Right ventricle myocardium superior (tissue), 1 donor: ENCODE results near the gene KREMEN1. TPM values are rescaled to one million over a fixed set of nuclear protein-coding genes. Genes with fewer than 3 reads are reported as not detected.

Source experiments
- ATAC-seq: fragments of 200-7000 bp; cut with Tn5 transposase; one replicate; pipeline ENCODE4 v1.9.1; 2020; ENCODE audit warnings: mild to moderate bottlenecking; ENCODE audit not compliant: poor library complexity
- DNase-seq: peaks from one replicate; pipeline ENCODE4 v3.0.0-alpha.2; 2020
- intact Hi-C: fragments of 100-400 bp; cut with DNase I; formaldehyde crosslinking; loops from one replicate; pipeline ENCODE4 v1.11.2; 2022
- total RNA-seq: library from RNA; stranded (reverse); fragmentation: NEBNext Ultra II Directional; extraction: Animal tissue kit (Norgen Biotek cat#: 25700); gene quantifications from one replicate; pipeline ENCODE4 v1.2.1, GENCODE V29; 2021
- donor health status: DM: no; HTN: yes; CAD: no; lungs with severe emphysema.

KREMEN1 gene
- total RNA-seq, 1 donor from 2014 or later = 49.9 TPM

DNA sequence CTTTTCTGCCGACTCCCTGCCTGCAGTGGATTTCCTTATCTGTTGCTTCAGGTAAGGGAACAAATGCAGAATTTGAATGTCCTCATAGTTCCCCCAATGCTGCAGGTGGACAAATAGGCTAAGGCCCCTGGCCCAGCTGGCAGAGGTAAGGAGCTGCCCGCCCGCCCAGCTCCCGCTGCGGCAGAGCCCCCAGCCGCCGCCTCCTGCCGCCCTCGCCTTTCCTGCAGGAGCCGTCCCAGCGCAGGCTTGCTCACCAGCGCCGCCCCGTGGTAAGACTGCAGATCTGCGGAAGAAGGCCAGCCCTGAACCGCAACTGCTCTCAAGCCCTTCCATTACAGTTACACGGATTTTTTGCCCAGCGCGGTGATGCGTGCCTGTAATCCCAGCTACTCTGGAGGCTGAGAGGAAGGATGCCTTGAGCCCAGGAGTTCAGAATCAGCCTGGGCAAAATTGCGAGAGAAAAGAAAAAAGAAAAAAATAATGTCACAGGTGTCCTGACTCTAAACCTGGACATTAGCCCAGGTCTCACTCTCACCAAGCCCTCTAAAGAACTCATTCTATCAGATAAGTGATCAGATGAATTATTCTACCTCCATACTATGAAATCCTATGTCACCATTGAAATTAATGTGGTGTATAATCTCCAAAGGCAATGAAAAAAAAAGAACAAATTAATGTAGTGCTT is 81.7 kb downstream of the KREMEN1 start:
- intact Hi-C loops = loop anchor here (10.0 kb wide), 1 partner anchor 80 kb away; the partner anchor contains the start of gene KREMEN1
- DNase-seq = peak; percentile 85
- ATAC-seq = peak; percentile 83

DNA sequence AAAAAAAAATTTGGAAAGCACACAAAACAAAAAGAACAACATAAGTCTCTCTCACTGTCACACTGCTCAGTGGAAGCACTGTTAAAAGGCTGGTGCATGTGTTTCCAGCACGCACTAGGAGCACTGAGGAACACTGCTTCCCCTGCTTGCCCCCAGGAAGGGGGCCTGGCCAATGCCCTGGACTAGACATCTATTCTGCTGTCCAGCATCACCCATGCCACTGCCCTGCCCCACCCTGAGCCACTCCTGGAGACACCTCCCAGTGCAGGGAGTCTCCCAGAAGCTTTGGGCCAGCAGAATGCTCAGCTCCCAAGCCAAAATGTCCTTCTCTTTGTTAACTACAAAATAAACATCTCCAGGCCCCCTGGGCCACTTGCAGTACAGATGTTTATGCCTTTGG is 83.1 kb downstream of the KREMEN1 start:
- no peak for ATAC-seq
- no peak for DNase-seq
- intact Hi-C loops = loop anchor here (10.0 kb wide), 1 partner anchor 81 kb away; the partner anchor contains the start of gene KREMEN1

DNA sequence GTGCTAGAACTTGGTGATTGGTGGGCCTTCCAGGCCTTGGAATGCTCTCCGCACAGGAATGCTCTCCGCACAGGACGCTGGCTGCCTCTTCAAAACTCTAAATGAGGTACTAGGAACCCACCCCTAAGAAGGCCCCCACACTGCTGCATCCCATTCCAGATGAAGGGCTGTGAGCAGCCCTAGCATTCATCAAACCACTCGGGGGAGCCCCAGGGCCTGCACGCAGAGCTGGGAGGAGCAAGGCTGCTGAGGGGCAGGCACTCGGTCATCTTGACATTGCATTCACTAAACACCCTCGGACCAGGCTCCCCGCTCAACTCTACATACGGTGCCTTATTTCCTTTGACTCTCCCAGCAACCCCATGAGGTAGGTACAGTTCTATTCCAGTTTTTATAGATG is 83.7 kb downstream of the KREMEN1 start:
- intact Hi-C loops = loop anchor here (10.0 kb wide), 1 partner anchor 82 kb away; the partner anchor contains the start of gene KREMEN1
- DNase-seq (no peak), ATAC-seq (no peak)

GRCh38 chr22:29157759-29158535 is 85.1 kb downstream of the KREMEN1 start:
- intact Hi-C loops = loop anchor here (10.0 kb wide), 1 partner anchor 83 kb away; the partner anchor contains the start of gene KREMEN1
- DNase-seq (no peak), ATAC-seq (no peak)

DNA sequence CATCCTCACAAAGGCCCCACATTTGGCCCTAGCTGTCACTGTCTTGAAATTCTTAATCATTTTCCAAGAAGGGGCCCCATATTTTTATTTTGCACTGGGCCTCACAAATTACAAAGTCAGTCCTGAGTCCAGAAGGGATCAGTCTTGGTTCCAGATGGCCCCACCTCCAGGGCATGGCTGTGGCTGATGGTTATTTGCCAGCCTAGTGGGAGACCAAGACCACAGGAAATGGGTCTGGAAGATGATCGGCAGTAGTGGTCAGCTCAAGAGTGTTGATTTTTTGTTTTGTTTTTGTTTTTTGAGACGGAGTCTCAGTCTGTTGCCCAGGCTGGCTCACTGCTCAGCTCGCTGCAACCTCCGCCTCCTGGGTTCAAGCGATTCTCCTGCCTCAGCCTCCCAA is 85.7 kb downstream of the KREMEN1 start:
- DNase-seq (no peak), ATAC-seq (no peak)
- intact Hi-C loops = loop anchor here (10.0 kb wide), 1 partner anchor 84 kb away; the partner anchor contains the start of gene KREMEN1

- ATAC-seq (no peak), DNase-seq (no peak)
- intact Hi-C loops = no loop called here
Measured at GRCh38 chr22:29163808-29164207, 91.0 kb downstream of the KREMEN1 start.

- intact Hi-C loops = no loop called here
- DNase-seq = no peak
- ATAC-seq = no peak
Measured at GRCh38 chr22:29165321-29166060, 92.7 kb downstream of the KREMEN1 start.

DNA sequence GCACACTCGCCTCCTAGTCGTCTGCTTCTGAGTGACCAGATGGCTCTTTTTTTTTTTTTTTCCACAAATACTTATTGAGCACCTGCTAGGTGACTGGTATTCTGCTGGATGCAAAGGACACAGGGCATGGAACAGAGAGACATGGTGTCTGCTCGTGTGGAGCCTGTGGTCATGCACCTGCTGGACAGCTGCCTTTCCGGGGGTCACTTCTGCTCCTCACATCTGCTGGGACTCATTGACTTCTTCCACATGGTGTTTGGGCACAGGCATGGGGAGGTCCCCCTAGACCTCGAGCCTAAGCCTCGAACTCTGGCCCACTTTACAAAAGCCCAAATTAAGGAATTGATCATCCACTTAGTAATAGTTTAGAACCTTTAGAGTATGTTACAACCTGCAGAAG is 93.3 kb downstream of the KREMEN1 start:
- DNase-seq (no peak), ATAC-seq (no peak)
- intact Hi-C loops = no loop called here

- intact Hi-C loops = no loop called here
- no peak for DNase-seq
- no peak for ATAC-seq
Measured at GRCh38 chr22:29167032-29167911, 94.4 kb downstream of the KREMEN1 start.

DNA sequence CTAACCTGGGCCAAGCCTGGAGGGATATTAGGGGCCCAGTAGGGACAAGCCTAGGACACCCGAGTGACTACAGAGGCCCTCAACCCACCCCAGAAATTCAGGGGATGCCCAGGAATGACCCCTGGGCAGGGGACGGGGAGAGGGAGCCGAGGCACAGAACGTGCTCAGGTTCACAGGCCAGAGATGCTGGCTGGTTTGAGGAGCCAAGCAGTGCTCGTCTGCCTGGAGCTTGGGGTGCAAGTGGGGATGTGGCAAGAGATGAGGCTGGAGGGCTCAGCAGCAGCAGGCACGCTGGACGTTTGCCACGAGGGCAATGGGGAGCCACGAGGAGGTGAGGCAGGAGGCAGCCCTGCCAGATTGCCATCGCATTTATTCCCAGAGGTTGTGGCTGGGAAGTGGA is 98.9 kb downstream of the KREMEN1 start:
- ATAC-seq (no peak), DNase-seq (no peak)
- intact Hi-C loops = no loop called here

GRCh38 chr22:29172216-29172615 is 99.4 kb downstream of the KREMEN1 start:
- intact Hi-C loops = no loop called here
- no peak for ATAC-seq
- no peak for DNase-seq

DNA sequence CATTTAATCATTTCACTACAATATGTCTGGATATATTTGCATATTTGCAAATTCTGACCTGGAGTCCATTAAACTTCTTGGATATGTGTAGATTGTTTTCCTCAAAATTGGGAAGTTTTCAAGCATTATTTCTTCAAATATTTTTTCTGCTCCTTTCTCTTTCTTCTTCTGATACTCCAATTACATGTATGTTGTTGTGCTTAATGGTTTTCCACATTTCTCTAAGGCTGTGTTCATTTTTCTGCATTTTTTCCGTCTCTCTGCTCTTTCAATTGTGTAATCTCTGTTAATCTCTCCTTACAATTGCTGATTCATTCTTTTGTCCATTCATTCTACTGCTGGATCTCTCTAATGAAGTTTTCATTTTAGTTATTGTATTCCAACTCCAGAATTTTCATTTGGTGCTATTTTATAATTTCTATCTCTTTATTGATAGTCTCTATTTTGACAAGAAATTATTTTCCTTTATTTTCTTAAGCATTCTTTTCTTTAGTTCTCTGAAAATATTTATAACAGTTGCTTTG is 102.5 kb downstream of the KREMEN1 start:
- intact Hi-C loops = no loop called here
- DNase-seq (no peak), ATAC-seq (no peak)

- intact Hi-C loops = no loop called here
- ATAC-seq = no peak
- DNase-seq = no peak
Measured at GRCh38 chr22:29183971-29184848, 111.4 kb downstream of the KREMEN1 start.

DNA sequence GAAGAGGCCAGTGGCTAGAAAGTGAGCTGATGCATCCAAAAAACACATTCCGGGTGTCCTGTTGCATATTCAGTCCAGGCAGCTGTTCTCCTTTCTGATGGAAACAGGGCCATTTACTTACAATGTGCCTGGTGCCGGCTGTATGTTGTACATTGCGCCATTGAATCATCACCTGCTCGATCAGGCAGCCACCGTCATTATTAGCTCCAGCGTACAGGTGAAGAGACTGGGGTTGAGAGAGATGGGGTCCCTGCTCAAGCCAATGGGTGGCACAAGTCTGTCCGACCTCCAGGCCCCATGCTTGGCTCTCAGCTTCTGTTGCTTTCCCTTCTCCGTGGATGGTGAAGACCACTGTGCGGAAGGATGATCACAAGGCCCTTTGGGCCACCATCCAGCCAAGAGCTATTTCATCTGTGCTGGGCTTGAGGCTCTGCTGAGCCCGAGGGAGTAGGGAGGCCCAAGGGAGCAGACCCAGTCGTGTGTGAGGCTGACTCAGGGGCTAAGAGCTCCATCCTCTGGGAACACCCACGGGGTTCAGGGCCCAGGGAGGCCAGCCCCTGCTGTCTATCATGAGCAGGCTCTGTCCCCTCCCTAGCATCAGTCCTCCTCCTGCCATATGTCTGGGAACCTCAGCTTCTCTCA is 112.1 kb downstream of the KREMEN1 start:
- DNase-seq (no peak), ATAC-seq (no peak)
- intact Hi-C loops = no loop called here

DNA sequence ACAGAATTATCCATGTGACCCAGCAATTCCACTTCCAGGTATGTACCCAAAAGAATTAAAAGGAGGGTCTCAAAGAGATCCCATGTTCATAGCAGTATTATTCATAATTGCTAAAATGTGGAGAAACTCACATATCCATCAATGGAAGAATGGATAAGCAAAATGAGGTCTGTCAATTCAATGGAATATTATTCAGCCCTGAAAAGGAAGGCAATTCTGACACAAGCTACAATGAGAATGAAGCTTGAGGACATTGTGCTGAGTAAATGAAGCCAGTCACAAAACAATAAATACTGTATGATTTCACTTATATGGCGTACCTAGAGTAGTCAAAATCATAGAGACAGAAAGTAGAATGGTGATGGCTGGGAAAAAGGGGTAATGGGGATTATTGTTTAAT is 113.5 kb downstream of the KREMEN1 start:
- intact Hi-C loops = no loop called here
- DNase-seq (no peak), ATAC-seq (no peak)

DNA sequence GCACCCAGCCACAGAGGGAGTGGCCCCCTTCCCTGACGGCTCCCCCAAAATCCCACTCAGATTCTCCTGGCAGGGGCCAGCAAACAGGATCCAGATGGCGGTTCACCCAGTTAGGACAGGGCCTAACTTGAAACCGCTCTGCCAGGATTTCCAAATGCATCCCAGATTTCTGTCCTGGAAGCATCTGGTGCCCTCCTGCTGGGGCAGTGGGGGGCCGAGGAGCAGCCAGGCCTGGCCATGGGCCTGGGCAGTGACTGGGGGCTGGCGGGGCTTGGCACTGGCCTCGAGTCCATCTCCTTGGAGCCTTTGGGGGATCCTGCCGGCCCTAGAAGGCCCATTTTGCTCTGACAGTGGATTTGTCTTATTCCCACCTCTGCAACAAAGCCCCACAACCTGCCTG is 115.0 kb downstream of the KREMEN1 start:
- intact Hi-C loops = no loop called here
- DNase-seq (no peak), ATAC-seq (no peak)

- DNase-seq (no peak), ATAC-seq (no peak)
- intact Hi-C loops = no loop called here
Measured at GRCh38 chr22:29190051-29190450, 117.2 kb downstream of the KREMEN1 start.
